GM12878 (cell line): ENCODE results near the gene KLF11.

Source experiments
- EP300 ChIP-seq, 2 experiments: fragments of 150-350 bp in 1 of 2; IDR thresholded peaks; 2 replicates each; pipeline ENCODE4 v1.6.1; 2011 to 2012; ENCODE audit warnings: low read depth in 2 of 2, low read length in 2 of 2, borderline replicate concordance in 1 of 2, improper control_type of control experiment in 1 of 2, inconsistent platforms in 1 of 2; ENCODE audit not compliant: control insufficient read depth in 1 of 2
- FOS ChIP-seq: IDR thresholded peaks from 3 replicates; pipeline ENCODE4 v1.6.1; 2011; ENCODE audit warnings: borderline replicate concordance; ENCODE audit not compliant: insufficient read length; ENCODE audit errors: extremely low read depth
- JUNB ChIP-seq: IDR thresholded peaks from 2 replicates; pipeline ENCODE4 v1.6.1; 2016; ENCODE audit warnings: antibody characterized with exemption, mild to moderate bottlenecking
- JUND ChIP-seq: IDR thresholded peaks from 2 replicates; pipeline ENCODE4 v1.6.1; 2012; ENCODE audit warnings: low read depth, mild to moderate bottlenecking, low read length, improper control_type of control experiment, moderate library complexity
- POLR2A ChIP-seq: IDR thresholded peaks from 2 replicates; pipeline ENCODE4 v1.6.1; 2011; ENCODE audit warnings: low read depth, mild to moderate bottlenecking, low read length
- RAD21 ChIP-seq: IDR thresholded peaks from 2 replicates; pipeline ENCODE4 v1.6.1; 2011; ENCODE audit warnings: mild to moderate bottlenecking, low read depth, low read length, moderate library complexity; ENCODE audit not compliant: insufficient read depth
- ZBTB11 ChIP-seq: fragments of 450-650 bp; formaldehyde crosslinking; IDR thresholded peaks from 2 replicates; pipeline ENCODE4 v1.5.0; 2022; ENCODE audit warnings: mild to moderate bottlenecking, missing genetic modification characterization
- ZNF207 ChIP-seq: fragments of 450-650 bp; IDR thresholded peaks from 2 replicates; pipeline ENCODE4 v1.6.1; 2014; ENCODE audit warnings: antibody characterized with exemption, mild to moderate bottlenecking, borderline replicate concordance
- TF ChIP-seq, protein P1 (sequence below), 3 experiments: IDR thresholded peaks in 2 of 3; conservative IDR thresholded peaks in 1 of 3; 2 replicates each; pipeline ENCODE4 v1.5.1; 2011; ENCODE audit warnings: low read depth in 3 of 3, low read length in 3 of 3, mild to moderate bottlenecking in 3 of 3, control low read depth in 2 of 3, moderate library complexity in 2 of 3, inconsistent platforms in 1 of 3, mixed read lengths in 1 of 3; ENCODE audit not compliant: control insufficient read depth in 2 of 3, insufficient read depth in 1 of 3; ENCODE audit errors: extremely low read depth in 1 of 3
- TF ChIP-seq, protein P2 (sequence below): IDR thresholded peaks from 2 replicates; pipeline ENCODE4 v1.6.1; 2012; ENCODE audit warnings: mild to moderate bottlenecking, low read depth, low read length
- TF ChIP-seq, protein P3 (sequence below): IDR thresholded peaks from 2 replicates; pipeline ENCODE4 v1.6.1; 2011; ENCODE audit warnings: low read depth, low read length, improper control_type of control experiment, borderline replicate concordance
- TF ChIP-seq, protein P4 (sequence below): IDR thresholded peaks from 2 replicates; pipeline ENCODE4 v1.6.1; 2011; ENCODE audit warnings: low read depth, mild to moderate bottlenecking, low read length, moderate library complexity, borderline replicate concordance; ENCODE audit errors: extremely low read depth

DNA sequence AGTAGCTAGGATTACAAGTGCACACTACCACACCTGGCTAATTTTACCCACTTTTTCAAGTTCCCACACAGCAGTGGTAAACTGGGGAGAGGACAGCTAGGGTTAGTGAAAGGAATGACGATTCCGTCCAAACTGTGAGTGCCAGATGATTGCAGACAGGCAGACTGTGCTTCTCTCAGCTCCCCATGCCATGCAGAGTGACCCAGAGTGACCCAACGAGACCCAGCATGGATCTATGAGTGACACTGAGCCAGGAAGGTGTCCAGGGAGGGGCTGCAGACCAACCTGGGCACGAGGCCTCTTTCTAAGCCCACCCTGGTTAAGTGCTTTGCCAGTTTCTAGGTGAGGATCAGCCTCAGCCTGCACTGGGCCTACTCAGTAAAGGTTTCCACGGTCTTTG is 7.7 kb upstream of the KLF11 start:
- TF ChIP-seq EP300 (IDR thresholded peaks at IDR 0.05; ENCODE audit: borderline replicate concordance in 1 of 2, control insufficient read depth in 1 of 2, low read depth in 2 of 2, low read length in 2 of 2) (no peak), JUND (no peak), POLR2A (no peak), FOS (no peak), ZNF207 (no peak), RAD21 (no peak), JUNB (no peak), ZBTB11 (no peak)
- TF ChIP-seq, protein P1, sequence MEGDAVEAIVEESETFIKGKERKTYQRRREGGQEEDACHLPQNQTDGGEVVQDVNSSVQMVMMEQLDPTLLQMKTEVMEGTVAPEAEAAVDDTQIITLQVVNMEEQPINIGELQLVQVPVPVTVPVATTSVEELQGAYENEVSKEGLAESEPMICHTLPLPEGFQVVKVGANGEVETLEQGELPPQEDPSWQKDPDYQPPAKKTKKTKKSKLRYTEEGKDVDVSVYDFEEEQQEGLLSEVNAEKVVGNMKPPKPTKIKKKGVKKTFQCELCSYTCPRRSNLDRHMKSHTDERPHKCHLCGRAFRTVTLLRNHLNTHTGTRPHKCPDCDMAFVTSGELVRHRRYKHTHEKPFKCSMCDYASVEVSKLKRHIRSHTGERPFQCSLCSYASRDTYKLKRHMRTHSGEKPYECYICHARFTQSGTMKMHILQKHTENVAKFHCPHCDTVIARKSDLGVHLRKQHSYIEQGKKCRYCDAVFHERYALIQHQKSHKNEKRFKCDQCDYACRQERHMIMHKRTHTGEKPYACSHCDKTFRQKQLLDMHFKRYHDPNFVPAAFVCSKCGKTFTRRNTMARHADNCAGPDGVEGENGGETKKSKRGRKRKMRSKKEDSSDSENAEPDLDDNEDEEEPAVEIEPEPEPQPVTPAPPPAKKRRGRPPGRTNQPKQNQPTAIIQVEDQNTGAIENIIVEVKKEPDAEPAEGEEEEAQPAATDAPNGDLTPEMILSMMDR (IDR thresholded peaks at IDR 0.05 in 2 of 3, conservative IDR thresholded peaks at IDR 0.05 in 1 of 3; ENCODE audit: control insufficient read depth in 2 of 3, extremely low read depth in 1 of 3, insufficient read depth in 1 of 3, low read depth in 3 of 3, low read length in 3 of 3) = no peak
- TF ChIP-seq, protein P2, sequence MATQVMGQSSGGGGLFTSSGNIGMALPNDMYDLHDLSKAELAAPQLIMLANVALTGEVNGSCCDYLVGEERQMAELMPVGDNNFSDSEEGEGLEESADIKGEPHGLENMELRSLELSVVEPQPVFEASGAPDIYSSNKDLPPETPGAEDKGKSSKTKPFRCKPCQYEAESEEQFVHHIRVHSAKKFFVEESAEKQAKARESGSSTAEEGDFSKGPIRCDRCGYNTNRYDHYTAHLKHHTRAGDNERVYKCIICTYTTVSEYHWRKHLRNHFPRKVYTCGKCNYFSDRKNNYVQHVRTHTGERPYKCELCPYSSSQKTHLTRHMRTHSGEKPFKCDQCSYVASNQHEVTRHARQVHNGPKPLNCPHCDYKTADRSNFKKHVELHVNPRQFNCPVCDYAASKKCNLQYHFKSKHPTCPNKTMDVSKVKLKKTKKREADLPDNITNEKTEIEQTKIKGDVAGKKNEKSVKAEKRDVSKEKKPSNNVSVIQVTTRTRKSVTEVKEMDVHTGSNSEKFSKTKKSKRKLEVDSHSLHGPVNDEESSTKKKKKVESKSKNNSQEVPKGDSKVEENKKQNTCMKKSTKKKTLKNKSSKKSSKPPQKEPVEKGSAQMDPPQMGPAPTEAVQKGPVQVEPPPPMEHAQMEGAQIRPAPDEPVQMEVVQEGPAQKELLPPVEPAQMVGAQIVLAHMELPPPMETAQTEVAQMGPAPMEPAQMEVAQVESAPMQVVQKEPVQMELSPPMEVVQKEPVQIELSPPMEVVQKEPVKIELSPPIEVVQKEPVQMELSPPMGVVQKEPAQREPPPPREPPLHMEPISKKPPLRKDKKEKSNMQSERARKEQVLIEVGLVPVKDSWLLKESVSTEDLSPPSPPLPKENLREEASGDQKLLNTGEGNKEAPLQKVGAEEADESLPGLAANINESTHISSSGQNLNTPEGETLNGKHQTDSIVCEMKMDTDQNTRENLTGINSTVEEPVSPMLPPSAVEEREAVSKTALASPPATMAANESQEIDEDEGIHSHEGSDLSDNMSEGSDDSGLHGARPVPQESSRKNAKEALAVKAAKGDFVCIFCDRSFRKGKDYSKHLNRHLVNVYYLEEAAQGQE = no peak
- TF ChIP-seq, protein P3, sequence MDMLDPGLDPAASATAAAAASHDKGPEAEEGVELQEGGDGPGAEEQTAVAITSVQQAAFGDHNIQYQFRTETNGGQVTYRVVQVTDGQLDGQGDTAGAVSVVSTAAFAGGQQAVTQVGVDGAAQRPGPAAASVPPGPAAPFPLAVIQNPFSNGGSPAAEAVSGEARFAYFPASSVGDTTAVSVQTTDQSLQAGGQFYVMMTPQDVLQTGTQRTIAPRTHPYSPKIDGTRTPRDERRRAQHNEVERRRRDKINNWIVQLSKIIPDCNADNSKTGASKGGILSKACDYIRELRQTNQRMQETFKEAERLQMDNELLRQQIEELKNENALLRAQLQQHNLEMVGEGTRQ = no peak
- TF ChIP-seq, protein P4, sequence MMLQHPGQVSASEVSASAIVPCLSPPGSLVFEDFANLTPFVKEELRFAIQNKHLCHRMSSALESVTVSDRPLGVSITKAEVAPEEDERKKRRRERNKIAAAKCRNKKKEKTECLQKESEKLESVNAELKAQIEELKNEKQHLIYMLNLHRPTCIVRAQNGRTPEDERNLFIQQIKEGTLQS = no peak
